SHP77 treated with DMSO at 0.1 percent for 48 hours (cell line): Measurements from ENCODE around the gene GBX1.

Source experiments
- DNase-seq: peaks from one replicate; lab custom pipeline; 2025; lab: John Stamatoyannopoulos, UW

Gene GBX1

DNA sequence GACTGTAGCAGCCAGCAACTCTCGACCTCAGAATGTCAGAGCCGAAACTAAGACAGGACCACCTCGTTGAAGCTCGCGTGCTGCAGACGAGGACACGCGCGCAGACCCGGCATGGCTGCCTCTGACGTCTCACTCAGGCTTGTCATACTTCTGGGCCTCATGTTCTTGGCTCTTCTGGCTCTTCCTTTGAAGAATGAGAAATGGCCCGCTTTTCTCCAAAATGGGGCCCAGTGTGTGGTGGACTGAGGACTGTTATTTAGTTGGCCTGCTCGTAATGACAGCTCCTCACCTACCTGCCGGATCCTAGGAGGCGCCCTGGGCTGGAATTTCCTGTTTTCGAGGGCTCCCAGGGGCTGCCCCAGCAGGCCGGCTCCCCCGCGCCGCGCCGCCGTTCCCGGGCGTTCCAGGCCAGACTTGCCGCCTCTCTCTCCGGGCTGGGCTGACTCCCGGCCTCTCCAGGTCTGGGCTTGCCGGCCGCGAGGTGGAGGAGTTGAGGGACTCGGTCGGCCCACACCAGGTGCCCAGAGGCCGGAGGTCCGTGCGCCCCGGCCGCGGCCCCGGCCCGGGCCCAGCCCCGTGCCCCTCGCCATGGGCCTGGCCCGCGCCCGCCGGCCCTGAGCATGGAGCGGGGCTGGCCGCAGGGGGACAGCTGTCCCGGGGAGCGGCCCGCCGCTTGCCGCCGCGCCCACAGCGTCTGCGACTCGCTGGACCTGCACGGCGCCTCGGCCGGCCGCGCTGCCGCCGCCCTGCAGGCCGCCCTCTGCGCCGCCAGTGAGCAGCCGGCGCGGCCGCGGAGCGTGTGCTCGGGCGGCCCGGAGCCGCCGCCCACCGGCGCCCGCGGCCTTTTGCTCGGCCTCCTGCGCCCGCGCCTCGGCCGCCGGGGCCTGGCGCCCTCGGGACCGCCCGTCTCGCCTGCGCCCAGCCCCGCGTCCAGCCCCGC, 53.1 kb downstream of the GBX1 start:
- no peak for DNase-seq

DNA sequence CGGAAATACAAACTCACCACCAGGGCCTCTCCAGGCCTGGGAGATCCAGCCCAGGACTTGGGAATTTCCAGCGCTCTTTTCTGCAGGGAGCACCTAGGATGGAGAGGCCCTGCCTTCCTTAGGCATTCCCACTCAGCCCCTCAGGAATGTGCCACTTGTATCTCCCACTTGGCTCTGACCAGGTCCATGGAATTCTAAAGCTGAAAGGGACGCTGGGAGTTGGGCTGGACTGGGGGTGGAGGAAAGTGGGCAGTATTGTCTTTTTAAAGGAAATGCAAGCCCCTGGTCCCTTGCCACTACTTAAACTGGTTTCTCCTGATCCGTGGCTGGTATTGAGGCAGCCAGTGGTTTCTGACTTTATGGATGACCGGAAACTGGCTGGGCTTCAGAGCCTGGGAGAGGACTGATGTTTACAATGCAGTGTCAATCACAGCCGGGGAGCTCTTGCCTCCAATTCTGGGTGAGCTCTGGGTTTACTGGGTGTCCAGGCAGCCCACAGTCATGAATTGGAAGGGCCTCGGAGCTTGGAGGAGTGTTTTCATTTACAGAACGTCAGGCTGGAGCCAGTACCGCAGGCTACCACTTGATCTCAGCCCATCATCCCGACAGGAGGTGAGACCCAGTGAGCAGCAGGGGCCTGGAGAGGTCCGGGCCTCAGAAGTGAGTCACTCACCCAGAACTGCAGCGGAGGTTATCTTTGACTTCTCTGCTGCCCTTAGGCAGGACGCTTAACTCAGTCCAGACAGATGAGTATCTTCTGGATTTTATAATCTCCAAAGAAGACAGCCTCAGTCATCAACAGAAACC, 53.9 kb downstream of the GBX1 start:
- no peak for DNase-seq

DNA sequence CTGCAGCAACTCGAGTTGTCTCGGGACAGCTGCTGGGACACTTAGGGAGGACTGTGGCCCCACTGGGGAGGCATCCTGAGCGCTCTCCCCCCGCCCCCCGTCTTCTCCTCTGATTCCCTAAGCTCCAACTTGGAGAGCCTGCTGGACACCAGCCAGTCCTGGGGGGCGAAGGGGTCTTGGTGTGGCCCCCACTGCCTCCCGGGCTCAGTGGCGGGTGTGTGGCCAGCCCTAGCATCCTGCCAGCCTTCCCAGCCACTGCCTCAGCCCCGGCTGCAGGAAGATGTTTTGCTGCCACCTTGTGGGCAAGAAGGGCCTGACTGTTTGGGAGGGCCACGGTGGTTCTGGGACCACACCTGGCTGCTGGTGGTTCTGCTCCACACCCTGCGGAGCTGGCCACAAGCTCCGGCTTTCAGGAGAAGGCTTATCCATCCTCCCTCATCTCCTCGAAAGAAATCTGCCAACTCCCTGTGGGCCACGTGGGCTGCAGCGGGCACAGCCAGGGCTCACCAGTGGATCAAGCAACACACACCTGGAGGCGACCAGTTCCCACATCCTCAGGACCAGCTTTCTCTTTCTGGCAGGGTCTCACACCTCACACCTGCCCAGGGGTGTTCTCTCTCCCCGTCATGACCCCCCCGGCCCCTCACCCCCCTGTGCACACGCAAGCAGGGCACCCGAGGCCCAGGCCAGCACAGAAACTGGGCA, 56.4 kb downstream of the GBX1 start:
- peak; percentile 10 for DNase-seq

GRCh38 chr7:151110236-151110940, 57.1 kb downstream of the GBX1 start:
- no peak for DNase-seq

GRCh38 chr7:151109094-151110048, 58.1 kb downstream of the GBX1 start:
- no peak for DNase-seq

- no peak for DNase-seq
Measured at GRCh38 chr7:151107882-151108281, 59.6 kb downstream of the GBX1 start.

DNA sequence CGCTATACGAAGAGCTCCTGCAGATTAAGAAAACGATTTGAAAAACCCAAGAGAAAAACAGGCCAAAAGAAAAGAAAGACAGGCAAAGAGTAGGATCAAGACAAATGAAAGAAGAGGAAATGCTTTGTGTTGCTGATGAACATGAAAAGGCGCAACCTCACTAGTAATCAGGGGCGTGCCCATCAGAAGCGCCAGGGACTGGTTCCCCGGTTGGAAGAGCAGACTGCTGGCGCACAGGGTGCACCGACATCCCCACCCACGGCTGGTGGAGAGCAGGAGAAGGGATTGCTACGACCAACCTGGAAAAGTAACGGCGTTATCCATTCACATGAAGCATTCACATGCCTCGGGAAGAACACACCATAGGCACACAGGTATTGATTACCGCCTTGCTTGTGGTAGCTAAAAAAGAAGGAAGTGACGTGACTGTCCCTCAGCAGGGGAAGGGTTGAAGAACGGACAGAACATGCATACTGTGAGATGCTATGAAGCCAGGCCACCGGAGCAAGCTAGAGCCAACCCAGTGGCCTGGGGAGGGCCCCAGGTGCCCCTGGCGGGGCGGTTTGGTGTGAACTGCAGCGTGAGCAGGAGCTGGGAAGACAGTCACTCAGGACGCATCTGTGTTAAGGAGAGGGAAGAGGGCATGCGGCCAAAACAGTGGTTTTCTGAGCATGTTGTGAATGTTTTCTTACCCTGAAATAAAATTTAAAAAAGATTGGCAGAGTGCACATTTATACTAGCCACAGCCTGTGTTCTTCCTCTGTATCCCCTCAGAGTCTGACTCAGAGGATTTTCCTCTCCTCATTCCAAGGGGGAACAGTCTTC, 62.9 kb downstream of the GBX1 start:
- no peak for DNase-seq

DNA sequence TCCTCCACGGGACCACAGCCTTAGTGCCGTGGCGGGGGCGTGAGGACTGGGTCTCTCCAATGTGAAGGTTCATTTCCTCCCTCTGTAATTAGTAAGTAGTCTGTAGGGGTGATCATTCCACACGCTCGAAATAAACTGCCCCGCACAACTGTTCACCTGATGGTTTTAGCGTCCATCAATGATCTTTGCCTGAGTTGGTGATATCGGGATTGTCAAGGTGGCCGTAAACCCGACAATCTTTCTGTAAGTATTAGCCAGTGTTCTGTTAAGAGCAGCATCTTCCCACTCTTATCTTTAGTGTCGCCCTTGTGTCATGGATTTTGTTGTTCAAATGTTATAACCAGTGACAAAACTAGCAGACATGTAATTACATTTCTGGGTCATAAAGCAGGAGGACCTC, 63.5 kb downstream of the GBX1 start:
- DNase-seq: no peak

DNA sequence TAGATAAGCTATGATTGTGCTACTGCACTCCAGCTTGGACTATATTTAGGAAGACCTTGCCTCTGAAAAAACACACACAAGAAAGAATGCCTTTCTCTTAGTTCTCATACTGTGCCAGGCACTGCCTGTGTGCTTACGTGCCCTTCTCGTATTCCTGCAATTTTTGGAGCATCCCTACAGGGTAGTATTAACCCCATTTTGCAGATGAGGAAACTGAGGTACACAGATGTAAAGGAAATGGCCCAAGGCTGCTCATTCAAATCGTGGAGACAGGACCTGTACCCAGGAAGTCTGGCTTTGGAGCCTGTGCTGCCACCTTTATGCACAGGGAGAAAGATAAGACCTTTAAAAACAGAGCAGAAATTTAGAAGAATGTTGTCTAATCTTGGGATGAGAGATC, 64.5 kb downstream of the GBX1 start:
- DNase-seq: no peak

- no peak for DNase-seq
Measured at GRCh38 chr7:151101621-151102396, 65.7 kb downstream of the GBX1 start.

DNA sequence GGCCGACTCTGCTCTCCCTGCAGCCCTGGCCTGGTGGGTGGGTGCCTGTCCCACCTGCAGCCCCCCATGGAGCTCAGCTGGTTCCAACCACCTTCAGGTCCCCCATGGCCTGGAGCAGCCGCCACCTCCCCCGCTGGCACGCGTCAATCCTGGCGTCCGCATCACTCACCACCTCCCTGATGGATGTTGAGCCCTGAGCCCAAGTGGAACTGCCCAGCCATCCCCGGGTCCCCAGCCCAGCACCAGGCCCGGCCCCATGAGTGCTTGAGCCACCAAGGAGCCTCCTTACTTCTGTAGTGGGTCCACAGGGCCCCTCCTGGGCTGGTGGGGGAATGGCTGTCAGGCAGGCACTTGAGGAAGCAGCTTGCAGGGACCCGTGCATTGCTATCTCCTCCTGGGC, 66.6 kb downstream of the GBX1 start:
- DNase-seq: no peak

- DNase-seq: no peak
Measured at GRCh38 chr7:151099486-151100211, 67.8 kb downstream of the GBX1 start.
